GM18951 (cell line): ENCODE results near the gene C1orf35.

Source experiments
- POLR2A ChIP-seq: IDR thresholded peaks from 4 replicates; pipeline ENCODE4 v1.6.1; 2011; ENCODE audit warnings: mild to moderate bottlenecking; ENCODE audit not compliant: insufficient read length, insufficient read depth; ENCODE audit errors: extremely low read depth
- in situ Hi-C: fragments of 300-500 bp; cut with MboI; formaldehyde crosslinking; loops from one replicate; pipeline ENCODE4 v1.12.0; 2022; ENCODE audit warnings: low sequenced_read_pairs, mixed read lengths, inconsistent platforms; ENCODE audit not compliant: unreplicated experiment

Gene C1orf35

DNA sequence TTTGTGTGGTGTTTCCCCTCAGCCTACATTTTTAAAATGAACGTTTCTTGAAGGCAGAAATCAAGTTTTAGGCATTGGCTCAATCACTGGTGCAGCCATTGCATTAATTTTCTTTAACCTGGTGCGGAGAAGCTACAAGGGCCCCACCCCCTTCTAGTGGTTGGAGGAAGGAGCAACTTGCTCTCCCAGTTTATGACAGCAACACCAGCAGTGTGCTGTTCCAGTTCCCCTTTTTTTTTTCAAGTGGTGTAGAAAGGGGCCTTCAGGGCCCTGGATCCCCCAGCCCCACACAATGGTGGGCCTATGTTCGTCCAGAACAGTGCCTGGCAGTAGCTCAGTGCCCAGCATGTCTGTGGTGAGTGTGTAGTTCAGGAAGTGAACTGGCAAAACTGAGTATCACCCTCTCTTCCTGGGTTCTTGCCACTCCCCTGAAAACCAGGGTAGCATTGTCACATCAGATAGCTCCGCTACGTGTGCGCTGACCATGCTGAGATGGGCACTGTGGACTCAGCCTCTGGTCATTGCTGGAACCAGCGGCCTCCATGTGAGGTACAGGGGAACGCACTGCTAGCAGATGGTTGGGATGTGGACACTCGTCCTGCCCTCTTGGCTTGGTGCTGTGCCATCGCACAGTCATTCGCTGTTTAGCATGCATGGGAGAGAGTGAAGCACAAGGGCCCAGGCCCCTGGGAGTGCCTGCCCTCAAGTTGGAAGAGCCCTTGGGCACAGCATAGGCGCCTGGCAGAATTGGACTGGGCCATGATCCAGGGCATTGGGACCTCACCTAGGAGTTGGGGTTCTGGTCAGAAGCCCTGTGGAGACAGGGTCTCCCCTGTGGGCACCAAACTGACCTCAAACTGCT lies 13.4 kb downstream of the C1orf35 start:
- in situ Hi-C loops: no loop called here
- no peak for TF ChIP-seq POLR2A

DNA sequence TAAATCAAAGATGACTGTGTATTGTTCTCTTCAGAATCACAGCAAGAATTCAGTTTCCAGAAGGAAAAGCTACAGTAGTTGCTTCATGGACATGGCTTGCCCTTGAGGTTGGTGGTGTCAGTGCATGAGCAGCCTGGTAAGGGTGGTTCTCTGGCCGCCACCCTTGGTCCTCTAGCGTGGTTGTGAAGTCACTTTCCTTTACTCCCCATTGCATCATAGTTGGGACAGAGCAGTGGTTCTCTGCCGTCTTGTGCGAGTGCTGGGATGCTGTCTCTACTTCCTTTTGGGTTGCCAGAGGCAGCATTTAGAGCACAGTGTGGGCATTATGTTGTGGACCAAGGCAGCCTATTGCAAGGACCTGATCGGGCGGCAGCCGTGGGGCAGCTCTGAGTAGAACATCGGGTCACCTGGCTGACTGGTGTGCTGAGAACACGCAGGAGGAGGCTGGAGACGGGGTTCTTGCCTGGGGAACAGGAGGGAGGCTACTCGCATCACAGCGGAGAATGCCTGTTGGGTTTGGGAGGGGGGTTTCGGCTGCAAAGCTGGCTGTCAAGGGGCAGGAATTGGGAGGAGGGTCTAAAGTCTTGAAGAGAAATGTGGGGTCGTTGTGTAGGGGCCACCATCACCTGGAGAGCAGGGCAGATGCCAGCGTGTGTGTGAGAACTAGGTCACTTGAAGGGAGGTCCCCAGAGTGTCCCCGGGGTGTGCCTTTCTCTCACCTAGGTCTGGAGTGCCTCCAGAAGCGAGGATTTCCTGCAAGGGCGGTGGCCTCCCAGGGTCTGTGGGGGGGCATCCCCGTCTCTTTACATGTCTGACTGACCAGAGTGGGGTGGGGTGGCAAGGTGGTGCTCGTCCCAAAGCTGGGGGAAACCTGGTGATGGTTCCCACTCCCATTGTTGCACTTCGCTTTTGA lies 14.3 kb downstream of the C1orf35 start:
- in situ Hi-C loops: no loop called here
- no peak for TF ChIP-seq POLR2A

GRCh38 chr1:228087771-228088251 lies 15.3 kb downstream of the C1orf35 start:
- in situ Hi-C loops: no loop called here
- no peak for TF ChIP-seq POLR2A

- no peak for TF ChIP-seq POLR2A
- in situ Hi-C loops: no loop called here
Measured at GRCh38 chr1:228085287-228085951, 17.7 kb downstream of the C1orf35 start.

DNA sequence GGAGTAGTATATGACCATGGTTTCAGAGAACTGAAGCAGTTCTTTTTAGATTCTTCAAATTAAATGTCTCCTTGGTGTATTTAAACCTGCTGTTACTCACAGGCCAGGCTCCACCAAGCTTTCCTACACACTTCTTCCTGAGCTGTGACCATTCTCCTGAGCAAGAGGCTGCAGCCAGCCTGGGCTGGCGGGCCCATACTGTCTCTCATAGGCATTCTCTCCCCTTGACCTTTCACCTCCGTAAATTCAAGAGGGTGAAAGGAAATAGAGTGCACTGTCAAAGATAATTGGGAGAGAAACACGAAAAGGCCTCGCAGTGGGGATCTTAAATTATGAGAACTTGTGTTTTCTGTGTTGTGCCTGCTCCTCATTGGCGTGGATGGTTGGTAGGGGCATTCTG lies 18.3 kb downstream of the C1orf35 start:
- in situ Hi-C loops: no loop called here

GRCh38 chr1:228084325-228084724 lies 18.8 kb downstream of the C1orf35 start:
- in situ Hi-C loops: no loop called here
- TF ChIP-seq POLR2A: no peak

More for the DNA sequence above, 18.3 kb downstream of the C1orf35 start:
- TF ChIP-seq POLR2A: no peak

DNA sequence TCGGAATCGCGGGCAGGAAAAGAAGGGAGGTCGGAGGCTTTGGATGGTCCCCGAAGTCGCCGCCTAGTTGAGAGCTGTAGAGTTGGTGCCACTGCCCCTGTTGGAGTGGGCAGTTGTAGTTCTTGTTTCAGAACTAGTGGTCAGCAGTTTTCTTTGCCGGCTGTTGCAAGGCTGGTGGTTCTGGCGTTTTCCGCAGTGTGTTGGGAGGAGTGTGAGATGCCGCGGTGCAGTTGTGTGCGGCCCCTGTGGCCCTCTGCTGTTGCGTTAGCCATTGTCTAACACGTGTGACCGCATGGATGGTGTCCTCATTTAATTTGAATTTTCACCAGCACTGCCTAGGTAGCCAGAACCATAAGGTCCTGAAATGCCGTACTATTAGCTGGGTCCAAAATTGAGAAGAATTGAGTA lies 19.2 kb downstream of the C1orf35 start:
- no peak for TF ChIP-seq POLR2A
- in situ Hi-C loops: no loop called here

- in situ Hi-C loops: no loop called here
- TF ChIP-seq POLR2A: no peak
Measured at GRCh38 chr1:228082918-228083870, 19.9 kb downstream of the C1orf35 start.

GRCh38 chr1:228082214-228082917 lies 20.8 kb downstream of the C1orf35 start, which contains the start of gene ARF1:
TSS of gene ARF1 (plus strand) at chr1:228082708. CDS start at chr1:228097115, 14,407 bp downstream.
- in situ Hi-C loops: no loop called here
- TF ChIP-seq POLR2A: peak; percentile 93

DNA sequence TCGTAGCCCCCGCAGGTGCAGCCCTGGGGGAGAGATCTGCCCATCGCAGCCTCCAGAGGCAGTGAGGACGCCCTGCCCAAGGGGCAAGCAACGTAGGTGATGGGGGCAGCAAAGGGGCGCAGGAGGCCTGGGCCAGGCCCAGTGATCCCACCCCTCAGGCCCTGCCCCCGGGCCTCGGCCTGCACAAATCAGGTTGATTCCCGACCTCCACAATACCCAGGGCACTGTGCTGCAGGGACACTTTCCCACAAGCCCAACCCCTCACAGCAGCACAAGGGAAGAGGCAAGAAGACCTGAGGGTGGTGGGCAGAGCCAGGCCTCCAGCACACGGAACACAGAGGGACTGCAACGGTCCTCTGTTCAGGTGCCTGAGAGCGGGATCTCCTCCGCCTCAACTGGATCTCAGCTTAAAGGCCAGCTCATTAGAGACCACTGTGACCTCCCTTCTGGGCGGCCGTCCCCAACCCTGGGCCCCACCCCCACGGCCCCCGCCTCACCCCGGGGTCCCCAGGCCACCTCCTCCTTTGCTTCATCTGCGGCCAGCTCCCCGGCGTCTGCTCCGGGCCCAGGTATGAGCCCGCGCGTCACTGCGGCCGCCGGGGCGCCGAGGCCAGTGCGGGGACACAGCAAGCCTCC lies 21.4 kb downstream of the C1orf35 start:
- in situ Hi-C loops: no loop called here
- TF ChIP-seq POLR2A: no peak

GRCh38 chr1:228081144-228081543 lies 22.0 kb downstream of the C1orf35 start:
- in situ Hi-C loops: no loop called here
- TF ChIP-seq POLR2A: no peak
